ENCODE results near the gene ARMC5.
"Not testable (repeated sequence)": the region's sequence is repeated elsewhere in the genome, so short reads cannot be mapped to it uniquely, and the experiment has no call there.

Gene ARMC5

DNA sequence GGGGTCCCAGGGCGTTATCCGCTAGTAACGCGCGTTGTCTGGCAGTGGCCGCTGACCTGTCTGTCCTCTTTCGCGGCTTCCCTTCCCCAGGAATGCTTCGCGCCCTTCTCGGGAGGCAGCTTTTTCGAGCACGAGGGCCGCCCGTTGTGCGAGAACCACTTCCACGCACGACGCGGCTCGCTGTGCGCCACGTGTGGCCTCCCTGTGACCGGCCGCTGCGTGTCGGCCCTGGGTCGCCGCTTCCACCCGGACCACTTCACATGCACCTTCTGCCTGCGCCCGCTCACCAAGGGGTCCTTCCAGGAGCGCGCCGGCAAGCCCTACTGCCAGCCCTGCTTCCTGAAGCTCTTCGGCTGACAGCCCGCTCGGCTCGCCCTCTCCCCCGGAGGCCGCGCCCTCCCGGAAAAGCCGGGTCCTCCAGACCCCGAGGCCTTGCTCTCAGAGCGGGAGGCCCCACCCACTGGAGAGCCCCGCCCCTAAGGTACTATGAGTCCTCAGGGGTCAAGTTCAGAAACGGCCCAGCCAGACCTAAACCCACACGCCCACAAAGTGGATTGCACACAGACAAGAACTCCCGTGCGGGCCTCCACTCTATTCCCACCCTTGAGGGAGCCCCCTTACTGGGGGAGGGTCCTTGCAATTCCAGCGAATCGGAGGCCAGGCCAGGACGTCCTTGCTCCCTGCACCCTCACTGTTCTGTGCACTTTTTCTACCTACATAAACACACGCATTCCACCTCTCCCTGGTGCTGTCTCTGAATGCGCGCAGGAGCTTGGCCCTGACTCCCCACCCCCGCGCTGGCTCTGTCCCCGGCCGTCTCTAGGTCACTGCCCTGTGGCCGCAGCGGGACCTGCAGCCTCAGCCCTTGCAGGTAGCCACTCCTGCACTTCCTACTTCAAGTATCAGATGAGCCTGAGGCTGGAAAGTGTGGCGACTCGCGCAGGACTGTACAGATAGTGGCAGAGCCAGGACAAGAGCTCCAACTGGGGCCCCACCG, 18.2 kb downstream of the ARMC5 start:
- no peak for DNase-seq (ENCODE audit: low read depth, low spot score)

DNA sequence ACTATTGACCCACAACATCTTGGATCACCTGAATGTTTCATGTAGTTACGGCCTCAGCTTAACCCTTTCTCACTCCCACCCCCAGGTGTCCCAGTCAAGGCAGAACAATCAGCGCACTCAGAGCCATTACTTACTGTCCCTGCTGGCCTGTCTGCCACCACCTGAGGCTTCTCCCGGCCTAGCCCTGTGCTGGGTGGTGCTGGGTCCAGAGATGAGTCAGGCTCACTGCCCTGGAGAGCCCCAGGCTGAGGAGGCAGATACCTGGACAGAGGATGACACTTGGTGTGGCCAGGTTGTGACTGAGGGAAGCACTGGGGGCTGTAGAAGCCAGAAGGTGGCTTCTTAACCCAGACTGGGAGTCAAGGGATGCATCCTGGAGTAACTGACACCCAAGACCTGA, 19.7 kb downstream of the ARMC5 start:
- DNase-seq (ENCODE audit: low read depth, low spot score): no peak

DNA sequence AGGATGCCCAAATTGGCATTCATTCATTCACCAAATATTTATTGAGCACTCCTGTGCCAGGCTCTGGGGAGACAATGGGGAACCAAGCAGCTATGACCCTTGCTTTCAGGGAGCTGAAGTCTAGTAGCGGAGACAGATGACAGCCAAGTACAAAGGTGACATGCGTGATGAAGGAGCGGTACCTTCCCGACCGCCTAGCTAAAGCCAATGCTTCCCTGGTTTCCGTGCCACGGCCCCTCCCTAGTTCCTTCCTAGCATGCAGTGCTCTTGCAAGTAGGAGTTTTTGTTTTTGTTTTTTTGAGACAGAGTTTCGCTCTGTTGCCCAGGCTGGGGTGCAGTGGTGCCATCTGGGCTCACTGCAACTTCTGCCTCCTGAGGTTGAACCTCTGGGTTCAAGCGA, 20.4 kb downstream of the ARMC5 start:
- no peak for DNase-seq (ENCODE audit: low read depth, low spot score)

DNA sequence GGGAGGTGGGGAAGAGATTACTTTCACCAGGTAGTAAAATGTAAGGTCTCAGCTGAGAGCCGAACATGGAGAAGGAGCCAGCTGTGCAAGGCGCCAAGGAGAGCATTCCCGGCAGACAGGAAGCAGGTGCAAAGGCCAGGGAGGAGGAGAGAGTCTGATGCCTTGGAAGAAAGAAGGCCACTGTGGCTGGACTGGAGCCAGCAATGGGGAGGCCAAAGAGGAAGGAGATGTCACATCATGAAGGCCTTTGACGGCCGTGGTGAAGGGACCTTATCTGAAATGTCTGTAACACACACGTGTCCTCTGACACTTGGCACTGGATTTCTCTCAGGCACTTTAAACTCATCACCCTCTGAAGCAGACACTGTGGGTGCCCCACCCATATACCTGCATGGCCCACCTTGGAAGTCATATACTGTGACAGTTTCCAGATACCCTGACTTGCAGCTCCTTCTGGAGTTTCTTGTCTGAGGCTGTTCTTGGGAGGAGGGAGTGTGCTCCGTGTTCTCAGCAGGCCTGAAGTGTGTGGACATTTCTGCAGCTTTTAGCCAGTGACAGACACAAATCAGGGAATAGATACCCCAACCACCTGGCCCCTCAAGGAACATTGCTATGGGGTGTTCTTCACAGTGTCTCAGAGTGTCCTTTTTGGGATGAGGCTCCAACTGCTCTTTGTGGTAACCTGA, 21.7 kb downstream of the ARMC5 start:
- no peak for DNase-seq (ENCODE audit: low read depth, low spot score)

DNA sequence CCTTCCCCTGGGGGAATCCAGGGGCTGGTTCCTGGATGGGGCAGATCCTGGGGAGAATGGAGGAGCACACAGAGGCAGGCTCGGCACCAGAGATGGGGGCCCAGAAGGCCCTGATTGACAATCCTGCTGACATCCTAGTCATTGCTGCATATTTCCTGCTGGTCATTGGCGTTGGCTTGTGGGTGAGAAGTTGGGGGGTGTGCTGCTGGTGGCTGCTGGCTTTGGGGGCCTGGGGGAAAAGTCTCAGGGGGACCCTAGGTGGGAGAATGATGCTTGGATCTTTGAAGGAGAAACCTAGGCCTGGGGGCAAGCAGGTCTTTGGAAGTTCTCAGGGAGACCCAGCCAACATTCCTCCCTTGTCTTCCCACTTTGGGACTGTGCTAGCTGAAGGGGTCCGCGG, 23.8 kb downstream of the ARMC5 start, which contains the start of gene SLC5A2:
SLC5A2 (plus strand) TSS at position 43 of the 400 bp plus-strand sequence; CDS start at position 57, 14 bp downstream.
- no peak for DNase-seq (ENCODE audit: low read depth, low spot score)

DNA sequence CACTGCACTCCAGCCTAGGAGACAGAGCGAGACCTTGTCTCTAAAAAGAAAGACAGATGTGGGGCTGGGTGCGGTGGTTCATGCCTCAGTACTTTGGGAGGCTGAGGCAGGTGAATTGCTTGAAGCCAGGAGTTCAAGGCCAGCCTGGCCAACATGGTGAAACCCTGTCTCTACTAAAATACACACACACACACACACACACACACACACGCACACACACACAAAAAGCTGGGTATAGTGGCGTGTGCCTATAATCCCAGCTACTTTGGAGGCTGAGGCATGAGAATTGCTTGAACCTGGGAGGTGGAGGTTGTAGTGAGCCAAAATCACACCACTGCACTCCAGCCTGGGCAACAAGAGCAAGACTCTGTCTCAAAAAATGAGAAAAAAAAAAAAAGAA, 24.7 kb downstream of the ARMC5 start:
- DNase-seq (ENCODE audit: low read depth, low spot score): not testable (repeated sequence)

DNA sequence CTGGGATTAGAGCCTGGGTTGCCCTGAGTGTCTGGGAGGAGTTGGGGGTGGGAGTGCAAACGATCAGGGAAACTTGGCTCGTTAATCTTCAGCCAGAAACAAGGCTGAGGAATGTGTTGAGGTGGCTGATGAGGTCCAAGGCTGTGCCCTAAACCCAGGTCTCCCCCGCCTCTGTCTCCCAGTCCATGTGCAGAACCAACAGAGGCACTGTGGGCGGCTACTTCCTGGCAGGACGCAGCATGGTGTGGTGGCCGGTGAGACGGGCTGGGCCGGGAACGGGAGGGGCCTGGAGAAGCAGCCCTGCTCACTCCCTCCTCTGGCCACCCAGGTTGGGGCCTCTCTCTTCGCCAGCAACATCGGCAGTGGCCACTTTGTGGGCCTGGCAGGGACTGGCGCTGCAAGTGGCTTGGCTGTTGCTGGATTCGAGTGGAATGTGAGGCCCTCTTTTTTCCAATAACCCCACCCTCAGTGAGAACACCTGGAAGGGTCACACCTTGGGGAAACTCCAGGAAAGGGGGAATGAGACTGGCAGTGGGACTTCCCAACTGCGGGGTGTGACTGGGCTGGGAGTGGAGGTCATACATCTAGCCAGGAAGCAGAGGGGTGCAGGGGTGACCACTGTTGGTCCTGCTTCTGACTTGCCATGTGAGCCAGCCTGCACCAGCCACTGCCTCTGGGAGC, 25.3 kb downstream of the ARMC5 start:
- DNase-seq (ENCODE audit: low read depth, low spot score): no peak

DNA sequence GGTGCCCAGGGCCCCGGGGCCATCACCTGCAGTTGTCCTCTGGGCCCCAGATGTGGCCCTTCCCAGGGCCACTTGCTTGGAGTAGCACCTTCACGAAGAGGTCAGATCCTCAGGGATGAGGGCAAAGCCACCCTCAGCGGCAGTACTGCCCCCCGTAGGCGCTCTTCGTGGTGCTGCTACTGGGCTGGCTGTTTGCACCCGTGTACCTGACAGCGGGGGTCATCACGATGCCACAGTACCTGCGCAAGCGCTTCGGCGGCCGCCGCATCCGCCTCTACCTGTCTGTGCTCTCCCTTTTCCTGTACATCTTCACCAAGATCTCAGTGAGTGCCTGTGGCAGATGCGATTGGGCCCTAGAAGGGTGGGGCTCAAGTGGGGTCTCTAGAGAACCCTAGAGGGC, 26.3 kb downstream of the ARMC5 start:
- DNase-seq (ENCODE audit: low read depth, low spot score): no peak

DNA sequence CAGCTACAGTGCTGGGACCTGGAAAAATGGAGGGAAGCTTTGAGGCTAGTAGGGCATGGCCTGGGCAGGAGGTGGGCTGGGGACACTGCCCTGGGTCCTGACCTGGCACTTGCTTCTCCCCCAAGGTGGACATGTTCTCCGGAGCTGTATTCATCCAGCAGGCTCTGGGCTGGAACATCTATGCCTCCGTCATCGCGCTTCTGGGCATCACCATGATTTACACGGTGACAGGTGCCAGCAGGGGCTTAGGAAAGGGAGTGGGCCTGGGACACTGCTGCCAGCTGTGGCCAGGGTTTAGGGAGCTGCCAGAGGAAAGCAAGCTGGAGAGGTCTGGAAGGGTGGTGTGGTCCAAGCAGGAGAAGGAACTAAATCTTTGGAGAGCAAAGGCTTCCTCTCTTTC, 26.7 kb downstream of the ARMC5 start:
- no peak for DNase-seq (ENCODE audit: low read depth, low spot score)

DNA sequence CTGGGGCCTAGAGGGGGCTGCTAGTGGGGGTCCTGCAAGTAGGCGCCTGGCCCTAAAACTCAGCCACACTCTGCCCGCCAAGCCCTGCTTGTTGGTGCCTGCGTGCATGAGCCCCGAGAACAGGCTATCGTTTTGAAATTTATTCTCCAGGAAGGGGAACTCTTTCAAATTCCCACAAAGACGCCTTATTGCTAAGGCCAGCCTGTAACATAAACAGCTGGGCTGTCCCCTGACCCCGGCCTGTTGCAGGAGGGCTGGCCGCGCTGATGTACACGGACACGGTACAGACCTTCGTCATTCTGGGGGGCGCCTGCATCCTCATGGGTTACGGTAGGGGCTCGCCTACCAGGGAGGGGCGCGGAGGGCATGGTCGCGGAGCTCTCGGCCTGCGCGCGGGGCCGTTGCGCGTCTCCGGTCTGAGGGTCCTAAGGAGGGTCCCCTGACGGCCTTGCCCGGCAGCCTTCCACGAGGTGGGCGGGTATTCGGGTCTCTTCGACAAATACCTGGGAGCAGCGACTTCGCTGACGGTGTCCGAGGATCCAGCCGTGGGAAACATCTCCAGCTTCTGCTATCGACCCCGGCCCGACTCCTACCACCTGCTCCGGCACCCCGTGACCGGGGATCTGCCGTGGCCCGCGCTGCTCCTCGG, 27.9 kb downstream of the ARMC5 start:
- DNase-seq (ENCODE audit: low read depth, low spot score): no peak

DNA sequence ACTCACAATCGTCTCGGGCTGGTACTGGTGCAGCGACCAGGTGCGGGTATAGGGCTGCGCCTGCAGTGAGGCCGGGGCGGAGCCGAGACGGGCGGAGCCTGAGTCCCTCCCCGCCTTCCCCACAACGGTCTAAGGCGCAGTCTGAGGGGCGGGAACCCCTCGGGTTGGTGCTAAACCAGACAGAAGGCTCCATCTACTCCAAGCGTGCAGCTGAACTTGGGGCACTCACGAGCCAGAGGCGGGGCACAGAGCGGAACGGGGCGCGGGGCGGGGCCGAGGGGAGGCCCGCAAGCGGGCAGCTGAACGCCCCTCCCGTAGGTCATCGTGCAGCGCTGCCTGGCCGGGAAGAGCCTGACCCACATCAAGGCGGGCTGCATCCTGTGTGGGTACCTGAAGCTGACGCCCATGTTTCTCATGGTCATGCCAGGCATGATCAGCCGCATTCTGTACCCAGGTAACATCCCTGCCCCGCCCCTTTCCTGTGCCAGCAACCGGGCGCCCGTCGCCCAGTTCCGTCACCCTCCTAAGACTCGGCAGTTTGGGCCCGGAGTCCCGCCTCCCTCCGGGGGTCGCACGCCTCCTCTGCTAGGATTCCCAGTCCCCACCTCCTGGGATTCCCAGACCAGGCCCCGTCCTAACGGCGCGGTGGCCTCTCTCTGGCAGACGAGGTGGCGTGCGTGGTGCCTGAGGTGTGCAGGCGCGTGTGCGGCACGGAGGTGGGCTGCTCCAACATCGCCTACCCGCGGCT, 28.6 kb downstream of the ARMC5 start:
- no peak for DNase-seq (ENCODE audit: low read depth, low spot score)

DNA sequence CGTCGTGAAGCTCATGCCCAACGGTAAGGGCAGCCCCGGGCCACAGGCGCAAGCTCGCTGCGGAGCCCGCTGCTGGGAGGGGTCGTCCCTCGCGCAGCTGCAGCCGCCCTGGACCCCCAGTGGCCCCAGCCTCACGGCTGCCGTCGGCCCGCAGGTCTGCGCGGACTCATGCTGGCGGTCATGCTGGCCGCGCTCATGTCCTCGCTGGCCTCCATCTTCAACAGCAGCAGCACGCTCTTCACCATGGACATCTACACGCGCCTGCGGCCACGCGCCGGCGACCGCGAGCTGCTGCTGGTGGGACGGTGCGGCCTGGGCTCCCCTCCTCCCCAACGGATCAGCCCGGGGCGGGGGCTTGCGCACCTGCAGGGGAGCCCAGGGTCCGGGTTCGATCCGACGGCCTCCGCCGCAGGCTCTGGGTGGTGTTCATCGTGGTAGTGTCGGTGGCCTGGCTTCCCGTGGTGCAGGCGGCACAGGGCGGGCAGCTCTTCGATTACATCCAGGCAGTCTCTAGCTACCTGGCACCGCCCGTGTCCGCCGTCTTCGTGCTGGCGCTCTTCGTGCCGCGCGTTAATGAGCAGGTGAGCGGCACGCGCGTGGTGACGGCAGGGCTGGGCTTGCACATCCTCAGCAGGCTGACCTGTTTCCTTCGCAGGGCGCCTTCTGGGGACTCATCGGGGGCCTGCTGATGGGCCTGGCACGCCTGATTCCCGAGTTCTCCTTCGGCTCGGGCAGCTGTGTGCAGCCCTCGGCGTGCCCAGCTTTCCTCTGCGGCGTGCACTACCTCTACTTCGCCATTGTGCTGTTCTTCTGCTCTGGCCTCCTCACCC, 29.4 kb downstream of the ARMC5 start:
- no peak for DNase-seq (ENCODE audit: low read depth, low spot score)

DNA sequence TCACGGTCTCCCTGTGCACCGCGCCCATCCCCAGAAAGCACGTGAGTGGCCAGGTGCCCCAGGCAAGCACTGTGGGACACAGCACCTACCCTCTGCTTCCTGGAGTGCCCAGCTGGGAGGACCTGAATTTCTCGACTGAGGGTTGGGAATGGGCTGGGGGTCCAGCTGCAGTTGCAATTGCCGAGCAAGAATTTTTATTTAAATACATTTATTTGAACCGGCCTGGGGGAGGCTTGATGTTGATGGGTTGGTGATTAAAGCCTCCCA, 29.9 kb downstream of the ARMC5 start:
- no peak for DNase-seq (ENCODE audit: low read depth, low spot score)

DNA sequence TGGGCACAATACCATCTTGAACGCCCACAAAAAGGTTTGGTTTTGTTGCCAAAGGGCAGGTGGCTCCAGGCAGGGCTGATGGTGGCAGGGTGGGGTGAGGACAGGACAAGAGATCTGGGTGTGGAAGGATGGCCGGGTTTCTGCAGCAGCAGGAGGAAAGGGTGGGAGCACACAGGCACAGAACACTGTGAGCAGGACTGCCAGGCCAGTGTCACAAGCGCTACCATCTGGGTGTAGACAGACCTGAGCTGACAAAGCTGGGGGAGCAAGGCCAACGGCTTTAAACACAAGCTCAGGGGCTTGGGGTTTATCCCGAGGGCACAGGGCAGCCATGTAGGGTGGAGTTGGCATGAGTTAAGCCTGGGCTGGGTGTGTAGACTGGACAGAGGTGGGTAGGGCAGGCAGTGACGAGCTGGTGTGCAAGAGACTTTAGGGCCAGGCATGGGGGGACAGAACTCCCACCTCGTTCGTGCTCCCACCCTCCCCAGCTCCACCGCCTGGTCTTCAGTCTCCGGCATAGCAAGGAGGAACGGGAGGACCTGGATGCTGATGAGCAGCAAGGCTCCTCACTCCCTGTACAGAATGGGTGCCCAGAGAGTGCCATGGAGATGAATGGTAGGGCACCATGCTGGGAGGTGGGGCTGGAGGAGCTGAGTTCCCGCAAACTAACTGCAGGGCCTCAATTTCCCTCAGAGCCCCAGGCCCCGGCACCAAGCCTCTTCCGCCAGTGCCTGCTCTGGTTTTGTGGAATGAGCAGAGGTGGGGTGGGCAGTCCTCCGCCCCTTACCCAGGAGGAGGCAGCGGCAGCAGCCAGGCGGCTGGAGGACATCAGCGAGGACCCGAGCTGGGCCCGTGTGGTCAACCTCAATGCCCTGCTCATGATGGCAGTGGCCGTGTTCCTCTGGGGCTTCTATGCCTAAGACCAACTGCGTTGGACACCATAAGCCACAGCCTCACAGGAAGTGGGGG, 30.6 kb downstream of the ARMC5 start:
- no peak for DNase-seq (ENCODE audit: low read depth, low spot score)

DNA sequence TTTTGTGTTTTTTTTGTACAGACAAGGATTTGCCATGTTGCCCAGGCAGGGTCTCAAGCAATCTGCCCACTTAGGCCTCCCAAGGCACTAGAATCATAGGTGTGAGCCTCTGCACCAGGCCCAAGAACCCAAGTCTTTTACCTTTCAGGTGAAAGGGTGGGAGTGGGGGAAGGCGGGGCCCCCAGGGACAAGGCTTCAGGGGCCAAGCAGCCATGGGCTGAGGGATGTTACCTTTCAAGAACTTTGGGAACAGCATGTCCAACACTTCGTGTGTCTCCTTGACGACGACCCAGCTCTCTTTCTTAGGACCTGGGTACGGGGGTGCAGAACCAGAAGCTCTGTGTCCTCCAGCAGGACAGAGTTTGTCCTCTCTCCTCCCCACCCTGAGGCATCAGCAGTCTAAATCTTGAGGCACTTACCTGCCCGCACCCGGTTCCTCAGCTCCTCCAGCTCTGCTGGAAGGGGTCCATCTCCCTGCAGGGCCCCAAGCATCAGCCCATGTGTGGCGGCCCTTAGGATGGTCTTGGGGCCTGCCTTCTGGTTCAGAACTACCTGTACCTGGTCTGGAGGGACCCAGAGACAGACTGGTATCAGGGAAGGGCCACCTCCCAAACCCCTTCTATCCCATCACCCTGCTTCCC, 32.6 kb downstream of the ARMC5 start:
- no peak for DNase-seq (ENCODE audit: low read depth, low spot score)

DNA sequence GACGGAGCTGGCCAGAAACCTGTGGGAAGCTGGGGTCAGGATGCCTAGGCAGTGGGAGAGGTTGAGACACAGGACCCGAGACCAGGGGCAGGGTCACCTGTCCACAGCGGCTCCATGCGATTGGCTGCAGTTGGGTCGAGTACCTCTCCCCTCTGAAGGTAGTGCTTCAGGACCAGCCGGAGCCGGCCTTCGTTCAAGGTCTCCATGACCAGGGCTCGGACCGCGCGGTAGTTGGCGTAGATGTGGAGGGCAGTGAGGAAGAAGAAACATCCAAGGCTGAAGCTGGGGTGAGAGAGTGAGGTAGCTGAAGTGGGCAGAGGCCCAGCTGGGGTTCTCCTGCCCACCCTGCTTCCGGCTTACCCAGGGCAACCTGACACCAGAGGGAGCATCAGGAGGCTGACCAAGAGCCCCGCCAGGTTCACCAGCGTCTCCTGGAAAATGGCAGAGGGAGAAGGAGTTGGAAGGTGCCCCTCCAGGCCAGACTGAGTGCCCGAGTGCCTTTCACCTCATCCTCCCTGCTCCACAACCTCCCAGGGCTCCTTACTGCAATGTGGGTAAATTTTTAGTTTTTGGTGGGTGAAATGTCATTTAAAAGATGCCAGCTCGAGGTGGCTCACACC, 34.3 kb downstream of the ARMC5 start:
- DNase-seq (ENCODE audit: low read depth, low spot score): no peak

DNA sequence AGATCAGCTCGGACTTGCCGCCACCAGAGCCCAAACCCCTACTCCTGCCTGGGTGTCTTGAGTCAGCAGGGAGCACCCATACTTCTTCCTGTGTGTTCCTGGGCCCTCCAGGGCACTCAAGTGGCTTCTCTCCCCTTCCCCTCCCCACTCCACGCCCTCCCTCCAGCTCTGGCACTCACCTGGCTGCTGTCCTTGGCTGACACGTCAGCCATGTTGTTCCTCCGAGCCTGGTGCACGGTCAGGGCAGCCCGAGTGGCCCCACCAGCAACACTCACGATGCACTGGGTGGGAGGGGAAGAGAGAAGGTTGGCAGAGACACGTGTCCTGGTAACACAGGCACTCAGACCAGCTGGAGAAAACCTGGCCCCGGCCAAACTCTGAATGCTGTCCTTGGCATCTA, 37.4 kb downstream of the ARMC5 start:
- DNase-seq (ENCODE audit: low read depth, low spot score): no peak

DNA sequence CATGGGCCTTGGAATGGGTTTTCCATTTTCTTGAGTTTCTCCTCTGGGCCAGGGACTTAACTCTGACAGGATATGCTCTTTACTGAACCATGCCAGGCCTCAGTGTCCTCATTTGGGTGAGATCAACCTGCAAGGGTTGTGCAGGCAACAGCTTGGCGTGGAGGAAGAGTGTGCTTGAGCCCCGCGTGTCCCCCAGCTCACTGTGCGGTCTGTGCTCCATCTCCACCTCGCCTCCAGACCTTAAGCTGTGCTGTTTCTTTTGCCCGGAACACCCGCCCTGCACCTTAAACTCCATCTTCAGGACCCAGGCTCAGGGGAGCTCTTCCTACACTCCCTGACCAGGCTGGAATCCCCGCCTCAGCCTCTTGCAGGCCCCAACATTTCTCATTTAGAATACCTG, 39.2 kb downstream of the ARMC5 start:
- no peak for DNase-seq (ENCODE audit: low read depth, low spot score)
